Heart left ventricle (tissue), 16 donors: ENCODE results near the gene ENOX1. TPM values are rescaled to one million over a fixed set of nuclear protein-coding genes. Genes with fewer than 3 reads are reported as not detected.
A peak's percentile ranks its signal among the peaks of the same experiment; 100 is the strongest.

Source experiments
- ATAC-seq, 4 donors: fragments of 200-7000 bp; cut with Tn5 transposase; one replicate each; pipeline ENCODE4 v1.9.1; 2020 to 2022; ENCODE audit warnings: moderate library complexity in 4 of 4, mild to moderate bottlenecking in 3 of 4, moderate number of reproducible peaks in 1 of 4
- DNase-seq, 5 donors: peaks; one replicate each; pipeline ENCODE4 v3.0.0-alpha.2; 2020
- H3K27ac ChIP-seq, 12 donors: fragments of 200-600 bp; sonication (generic) in 4 of 12; one replicate each; pipeline versions ENCODE4 v1.5.0 to v1.8.0; 2016 to 2022; ENCODE audit warnings: mild to moderate bottlenecking in 2 of 12
- H3K27me3 ChIP-seq, 9 donors: fragments of 200-600 bp; sonication (generic) in 2 of 9; one replicate each; pipeline versions ENCODE4 v1.5.1 to v1.8.0; 2016 to 2022; ENCODE audit warnings: mild to moderate bottlenecking in 3 of 9
- H3K36me3 ChIP-seq, 9 donors: fragments of 200-600 bp; sonication (generic) in 2 of 9; one replicate each; pipeline versions ENCODE4 v1.5.0 to v1.8.0; 2018 to 2022; ENCODE audit warnings: mild to moderate bottlenecking in 2 of 9
- H3K4me1 ChIP-seq, 12 donors: fragments of 200-600 bp; sonication (generic) in 4 of 12; one replicate each; pipeline versions ENCODE4 v1.5.0 to v1.8.0; 2016 to 2022; ENCODE audit warnings: mild to moderate bottlenecking in 3 of 12
- H3K4me3 ChIP-seq, 12 donors: fragments of 200-600 bp; sonication (generic) in 4 of 12; one replicate each; pipeline versions ENCODE4 v1.5.0 to v1.8.0; 2017 to 2022; ENCODE audit warnings: mild to moderate bottlenecking in 9 of 12, moderate library complexity in 4 of 12
- H3K9me3 ChIP-seq, 12 donors: fragments of 200-600 bp; sonication (generic) in 4 of 12; one replicate each; pipeline versions ENCODE4 v1.5.0 to v1.8.0; 2016 to 2022; ENCODE audit warnings: mild to moderate bottlenecking in 1 of 12
- CTCF ChIP-seq, 12 donors: fragments of 200-600 bp; sonication (generic) in 4 of 12; IDR thresholded peaks; one replicate each; pipeline versions ENCODE4 v1.5.0 to v1.8.0; 2018 to 2022; ENCODE audit warnings: antibody characterized with exemption in 12 of 12, mild to moderate bottlenecking in 5 of 12
- POLR2A ChIP-seq, 2 donors: fragments of 450-650 bp; IDR thresholded peaks; one replicate each; pipeline ENCODE4 v1.6.1; 2017; ENCODE audit warnings: antibody characterized with exemption in 2 of 2, mild to moderate bottlenecking in 2 of 2, moderate library complexity in 2 of 2
- WGBS, 4 donors: extraction: QIAGEN DNeasy Blood & Tissue Kit in 2 of 4; methylation state at CpG; one replicate each; pipeline versions ENCODE4 v1.1.5 to v1.1.7; 2013 to 2018; 5-methylcytosine and 5-hydroxymethylcytosine counted together
- intact Hi-C, 10 donors: fragments of 100-400 bp; cut with DNase I; formaldehyde crosslinking; loops; one replicate each; pipeline versions ENCODE4 v1.11.1 to v1.14.2; 2022
- polyA plus RNA-seq, 2 donors: library from polyadenylated mRNA; stranded (reverse); fragments of 200-250 nt; gene quantifications; one replicate each; pipeline ENCODE4 v1.2.3, GENCODE V29; 2013
- total RNA-seq, 9 donors: library from RNA; depleted of rRNA in 2 of 9; stranded (reverse); fragments of >200 nt in 2 of 9; fragmentation: NEBNext Ultra II Directional in 3 of 9; extraction: Animal tissue kit (Norgen Biotek cat#: 25700) in 3 of 9; gene quantifications; one replicate each; pipeline versions ENCODE4 v1.1.0 to v1.2.4, GENCODE V29; 2016 to 2023
- donor health status: ischemic (EF 13 %, LVEDD 7.1; RV severe dilation, severe dysfunction).
- donor health status: healthy with polysubstance abuse.
- donor health status: DM: no; HTN: yes; CAD: no.
- donor health status: DM: no; HTN: no; CAD: no.
- donor health status: ischemic (EF 25% LVEDD 6.9; RV normal size, moderate dysfunction).
- donor health status: ischemic (EF 25% LVEDD 5.7; RV mildly dilated, moderate dysfunction).
- donor health status: healthy.
- donor health status: DM: yes; HTN: yes; CAD: no.
- donor health status: ischemic (EF 35%, LVEDD 5.7; RV mildly dilated, moderate dysfunction).
- donor health status: nonischemic (EF 11% LVEDD 7.7; RV severe dilation, severe dysfunction).
- donor health status: DM: yes; HTN: yes; CAD: no.
- donor health status: PGD.
- donor health status: ischemic (EF 29% LVEDD 5.4; RV normal size, mild dysfunction).
- donor health status: nonischemic (EF 23%, LVEDD 6.1; RV moderate dilation, normal function).

Gene ENOX1
- total and polyA plus RNA-seq, 11 donors: 2.0 to 10.1 (median 5.4) TPM

- no peaks in the 10 kb centered on the region for H3K9me3 ChIP-seq
- DNase-seq (no peak), ATAC-seq (peak in 3 of 4 donors; percentile 37 to 63 (median 45))
- no peak overlapping the region for H3K27ac ChIP-seq
- TF ChIP-seq POLR2A (IDR thresholded peaks at IDR 0.05): no peak
- TF ChIP-seq CTCF (IDR thresholded peaks at IDR 0.05): no peak
- H3K4me3 ChIP-seq: no peak overlapping the region
- no peaks in the 10 kb centered on the region for H3K27me3 ChIP-seq
- peaks cover 0 to 9% (median 0%) of the 10 kb centered on the region in 12 donors for H3K4me1 ChIP-seq
- H3K36me3 ChIP-seq: peaks cover 0 to 11% (median 0%) of the 10 kb centered on the region in 9 donors
- intact Hi-C loops: no loop called here
- 59 to 67% (median 67%) methylated on average over 4 of the region's 4 CpGs for WGBS, 4 donors
Observed at GRCh38 chr13:43325636-43326035, 461.1 kb downstream of the ENOX1 start.

GRCh38 chr13:43324129-43324528 is 462.6 kb downstream of the ENOX1 start:
- H3K4me1 ChIP-seq: peaks cover 0 to 9% (median 0%) of the 10 kb centered on the region in 12 donors
- H3K36me3 ChIP-seq: peaks cover 0 to 11% (median 0%) of the 10 kb centered on the region in 9 donors
- H3K27ac ChIP-seq: no peak overlapping the region
- no peak for TF ChIP-seq CTCF (IDR thresholded peaks at IDR 0.05)
- no peak for TF ChIP-seq POLR2A (IDR thresholded peaks at IDR 0.05)
- 62 to 85% (median 80%) methylated on average over 3 of the region's 3 CpGs for WGBS, 4 donors
- H3K27me3 ChIP-seq: no peaks in the 10 kb centered on the region
- DNase-seq: no peak
- no peaks in the 10 kb centered on the region for H3K9me3 ChIP-seq
- intact Hi-C loops: no loop called here
- H3K4me3 ChIP-seq: no peak overlapping the region
- no peak for ATAC-seq

DNA sequence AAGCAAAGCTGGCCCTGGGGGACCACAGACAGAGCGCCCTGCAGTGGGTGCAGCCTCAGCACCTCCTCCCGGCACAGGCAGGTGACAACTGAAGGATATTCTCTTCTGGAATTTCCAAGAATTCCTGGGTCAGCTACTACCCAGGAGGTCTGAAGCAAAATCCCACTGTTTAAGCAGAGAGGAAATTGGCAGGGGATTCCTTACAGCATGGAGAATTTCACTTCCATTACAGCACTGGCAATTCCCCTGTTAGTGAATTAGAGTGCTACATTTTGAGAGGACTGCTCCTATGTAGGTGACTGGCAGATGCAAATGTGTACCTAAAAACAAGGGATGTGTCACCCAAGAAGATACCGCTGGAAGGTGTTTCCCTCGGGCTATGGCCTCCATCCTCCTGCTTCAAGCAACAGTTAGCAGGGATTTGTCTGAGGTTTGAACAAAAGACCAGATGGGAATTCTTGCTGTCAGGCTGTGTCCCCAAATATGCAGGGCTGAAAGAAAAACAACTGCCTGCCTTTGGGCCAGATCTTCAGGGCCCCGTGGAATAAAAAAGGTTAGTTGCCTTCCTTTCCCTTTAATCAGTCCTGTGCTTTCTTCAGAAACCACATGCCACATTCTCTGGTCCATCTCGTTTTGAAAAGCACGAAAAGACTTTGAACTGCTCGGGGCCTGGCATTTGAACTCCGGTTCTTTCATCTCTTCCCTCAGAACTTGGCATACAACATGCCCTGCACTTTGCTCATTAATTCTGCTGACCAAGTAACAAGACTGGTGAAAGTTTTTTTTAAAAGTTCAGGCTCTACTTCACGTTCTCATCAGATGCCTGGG is 466.9 kb downstream of the ENOX1 start:
- 77 to 87% (median 81%) methylated on average over 10 of the region's 10 CpGs for WGBS, 4 donors
- peaks cover 0 to 14% (median 6%) of the 10 kb centered on the region in 12 donors for H3K4me1 ChIP-seq
- no peak for ATAC-seq
- no peaks in the 10 kb centered on the region for H3K27me3 ChIP-seq
- peaks cover 0 to 11% (median 0%) of the 10 kb centered on the region in 9 donors for H3K36me3 ChIP-seq
- H3K4me3 ChIP-seq: no peak overlapping the region
- no peak for DNase-seq
- intact Hi-C loops: loop anchor here in 1 of 10 donors (10.0 kb wide), 1 partner anchor 205 kb away; no protein-coding TSS in a partner anchor
- TF ChIP-seq CTCF (IDR thresholded peaks at IDR 0.05): no peak
- TF ChIP-seq POLR2A (IDR thresholded peaks at IDR 0.05): no peak
- peak overlapping the region in 1 of 12 donors; percentile 23 for H3K27ac ChIP-seq
- no peaks in the 10 kb centered on the region for H3K9me3 ChIP-seq

DNA sequence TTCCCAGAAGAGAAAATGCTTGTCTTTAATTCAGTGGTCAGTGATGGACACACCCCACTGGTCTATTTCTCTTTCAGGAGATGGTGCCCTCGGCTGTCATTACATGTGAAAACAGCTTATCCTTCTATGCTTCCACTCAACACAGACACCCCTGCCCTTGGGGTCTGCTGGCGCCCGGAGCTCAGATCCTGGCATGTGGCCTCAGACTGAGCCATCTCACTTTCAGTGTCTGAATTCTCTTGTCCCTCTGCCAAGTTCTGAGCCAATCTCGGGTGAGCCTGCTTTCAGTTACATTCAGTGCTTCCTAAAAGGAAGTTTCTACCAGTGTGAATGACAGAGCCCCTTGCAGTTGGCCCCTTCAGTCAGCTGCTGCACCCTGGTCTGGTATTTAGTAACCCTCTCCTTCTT is 469.8 kb downstream of the ENOX1 start:
- 9 to 21% (median 10%) methylated on average over 4 of the region's 4 CpGs for whole genome bisulfite sequencing, 4 donors
- DNase-seq: peak in 4 of 5 donors; percentile 22 to 35 (median 32)

More for the DNA sequence above, 469.8 kb downstream of the ENOX1 start:
- H3K27me3 ChIP-seq: no peaks in the 10 kb centered on the region
- no peaks in the 10 kb centered on the region for H3K9me3 ChIP-seq
- H3K4me1 ChIP-seq: peaks cover 0 to 14% (median 6%) of the 10 kb centered on the region in 12 donors
- peak; percentile 49 to 70 (median 65) for ATAC-seq
- peak overlapping the region in 1 of 12 donors; percentile 6 for H3K4me3 ChIP-seq
- intact Hi-C loops: loop anchor here in 1 of 10 donors (10.0 kb wide), 1 partner anchor 208 kb away; no protein-coding TSS in a partner anchor
- H3K27ac ChIP-seq: peak overlapping the region in 1 of 12 donors; percentile 45
- no peak for TF ChIP-seq CTCF (IDR thresholded peaks at IDR 0.05)
- TF ChIP-seq POLR2A (IDR thresholded peaks at IDR 0.05): no peak
- peaks cover 0 to 10% (median 0%) of the 10 kb centered on the region in 9 donors for H3K36me3 ChIP-seq
